Spleen (tissue), 11 donors: ENCODE results near the gene DDAH2. TPM values are rescaled to one million over a fixed set of nuclear protein-coding genes. Genes with fewer than 3 reads are reported as not detected.

Experiments used
- DNase-seq: peaks from one replicate; pipeline ENCODE4 v3.0.0-alpha.2; 2020
- H3K27ac ChIP-seq, 8 donors: fragments of 200-600 bp; sonication (generic) in 7 of 8; 1 replicate in 4 of 8; 2 replicates in 4 of 8; pipeline versions ENCODE4 v1.5.0 to v1.8.0; 2016 to 2021; ENCODE audit warnings: inconsistent platforms in 4 of 8, mild to moderate bottlenecking in 4 of 8, moderate library complexity in 1 of 8
- H3K27me3 ChIP-seq, 7 donors: fragments of 200-600 bp; sonication (generic) in 6 of 7; replicated peaks in 1 of 7; 1 replicate in 4 of 7; 2 replicates in 3 of 7; pipeline versions ENCODE4 v1.5.0 to v1.8.0; 2016 to 2021; ENCODE audit warnings: inconsistent platforms in 3 of 7, mild to moderate bottlenecking in 1 of 7
- H3K36me3 ChIP-seq, 6 donors: fragments of 200-600 bp; sonication (generic) in 5 of 6; 1 replicate in 4 of 6; 2 replicates in 2 of 6; pipeline versions ENCODE4 v1.5.0 to v1.8.0; 2016 to 2021; ENCODE audit warnings: inconsistent platforms in 2 of 6
- H3K4me1 ChIP-seq, 6 donors: fragments of 200-600 bp; sonication (generic) in 5 of 6; 1 replicate in 3 of 6; 2 replicates in 3 of 6; pipeline versions ENCODE4 v1.5.0 to v1.8.0; 2016 to 2021; ENCODE audit warnings: inconsistent platforms in 3 of 6
- H3K4me3 ChIP-seq, 8 donors: fragments of 200-600 bp; sonication (generic) in 7 of 8; 1 replicate in 4 of 8; 2 replicates in 4 of 8; pipeline versions ENCODE4 v1.5.0 to v1.8.0; 2016 to 2021; ENCODE audit warnings: inconsistent platforms in 4 of 8, mild to moderate bottlenecking in 4 of 8, moderate library complexity in 2 of 8
- H3K9me3 ChIP-seq, 8 donors: fragments of 200-600 bp; sonication (generic) in 7 of 8; 1 replicate in 4 of 8; 2 replicates in 4 of 8; pipeline versions ENCODE4 v1.5.0 to v1.8.0; 2016 to 2021; ENCODE audit warnings: inconsistent platforms in 4 of 8
- CTCF ChIP-seq, 11 experiments: fragments of 200-600 bp in 7 of 11; fragments of 450-650 bp in 4 of 11; sonication (generic) in 4 of 11; IDR thresholded peaks in 8 of 11; conservative IDR thresholded peaks in 3 of 11; 1 replicate in 7 of 11; 2 replicates in 4 of 11; pipeline versions ENCODE4 v1.4.0 to v1.8.0; 2016 to 2021; ENCODE audit warnings: antibody characterized with exemption in 11 of 11, inconsistent platforms in 4 of 11, mild to moderate bottlenecking in 1 of 11
- POLR2A ChIP-seq, 3 donors: fragments of 450-650 bp; IDR thresholded peaks; one replicate each; pipeline ENCODE4 v1.5.1; 2017; ENCODE audit warnings: antibody characterized with exemption in 3 of 3, mild to moderate bottlenecking in 1 of 3
- POLR2AphosphoS5 ChIP-seq, 3 donors: sonication (generic); formaldehyde crosslinking; IDR thresholded peaks; one replicate each; pipeline ENCODE4 v1.5.1; 2017; ENCODE audit warnings: antibody characterized with exemption in 3 of 3
- WGBS, 5 donors: extraction: QIAGEN DNeasy Blood & Tissue Kit in 3 of 5; methylation state at CpG; one replicate each; pipeline versions ENCODE4 v1.1.5 to v1.1.7; 2013 to 2018; 5-methylcytosine and 5-hydroxymethylcytosine counted together
- intact Hi-C: fragments of 100-400 bp; cut with DNase I; formaldehyde crosslinking; loops from one replicate; pipeline ENCODE4 v1.15.0; 2023; ENCODE audit warnings: low total_unique reads
- polyA plus RNA-seq, 3 donors: library from polyadenylated mRNA; stranded (reverse); fragments of 200-250 nt; gene quantifications; one replicate each; pipeline ENCODE4 v1.2.1, GENCODE V29; 2013
- total RNA-seq, 7 donors: library from RNA; depleted of rRNA in 3 of 7; stranded (reverse); fragments of >200 nt in 3 of 7; fragmentation: NEBNext Ultra II Directional in 4 of 7; extraction: Animal tissue kit (Norgen Biotek cat#: 25700) in 4 of 7; gene quantifications; one replicate each; pipeline versions ENCODE4 v1.1.0 to v1.2.1, GENCODE V29; 2016 to 2021
- donor health status: healthy with polysubstance abuse.
- donor health status: DM: no; HTN: no; CAD: no; lungs with moderate emphysema.
- donor health status: DM: no; HTN: no; CAD: no.
- donor health status: Bipolar disorder and iron deficiency.
- donor health status: healthy.
- donor health status: DM: no; HTN: no; CAD: no.
- donor health status: DM: yes; HTN: yes; CAD: no.

DDAH2 gene
- total and polyA plus RNA-seq, 10 donors: 63.0 to 116 (median 76.7) TPM

DNA sequence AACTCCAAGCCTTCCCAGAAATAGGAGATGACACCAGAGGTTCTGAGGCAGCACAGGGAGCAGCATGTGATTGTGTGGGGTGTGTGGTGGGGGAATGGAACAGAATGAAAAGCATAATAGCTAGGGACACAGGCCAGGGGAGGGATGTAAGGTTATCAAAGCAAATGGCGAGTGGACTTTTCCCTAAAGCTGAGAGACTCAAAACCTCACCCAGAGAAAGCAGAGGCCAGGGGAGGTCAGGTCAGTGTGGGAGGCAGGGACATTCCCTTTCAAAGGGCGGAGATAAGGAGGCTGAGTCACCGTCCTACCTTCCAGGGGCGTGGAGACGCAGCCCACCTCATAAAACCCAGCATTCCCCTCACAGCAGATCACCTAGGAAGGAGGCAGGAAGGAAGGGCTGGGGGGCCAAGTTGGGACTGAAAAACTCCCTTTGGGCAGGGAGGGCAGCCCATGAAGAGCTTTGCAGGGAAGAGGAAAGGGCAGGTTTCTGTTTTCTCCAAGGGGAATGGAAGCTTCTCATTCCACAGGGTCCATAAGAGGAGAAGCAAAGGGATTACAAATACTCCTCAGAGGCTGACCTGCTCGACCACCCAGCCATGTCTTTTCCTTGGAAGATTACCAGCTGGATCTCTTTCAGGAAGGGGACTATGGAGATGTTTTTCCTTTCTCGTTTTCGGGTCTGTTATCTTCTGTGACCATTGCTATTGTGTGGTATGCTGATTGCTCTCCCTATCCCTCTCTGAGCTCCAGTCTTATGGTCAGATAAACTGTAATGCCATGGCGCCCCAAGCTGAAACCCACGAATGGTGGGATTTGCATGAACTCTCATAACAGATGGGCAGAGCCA, 38.6 kb downstream of the DDAH2 start:
- Histone ChIP-seq H3K27ac (peak overlapping the region in 2 of 8 donors; percentile 28 to 53), H3K4me1 (peaks cover 0 to 14% (median 9%) of the 10 kb centered on the region in 6 donors), H3K9me3 (no peaks in the 10 kb centered on the region), H3K4me3 (no peak overlapping the region), H3K27me3 (no peaks in the 10 kb centered on the region), H3K36me3 (peaks cover 0 to 100% (median 96%) of the 10 kb centered on the region in 6 donors)
- 69 to 90% (median 82%) methylated on average over 10 of the region's 10 CpGs for WGBS, 5 donors
- DNase-seq: no peak
- TF ChIP-seq POLR2A (IDR thresholded peaks at IDR 0.05) (no peak), CTCF (IDR thresholded peaks at IDR 0.05 in 8 of 11, conservative IDR thresholded peaks at IDR 0.05 in 3 of 11) (no peak), POLR2AphosphoS5 (IDR thresholded peaks at IDR 0.05) (no peak)
- intact Hi-C loops: no loop called here

DNA sequence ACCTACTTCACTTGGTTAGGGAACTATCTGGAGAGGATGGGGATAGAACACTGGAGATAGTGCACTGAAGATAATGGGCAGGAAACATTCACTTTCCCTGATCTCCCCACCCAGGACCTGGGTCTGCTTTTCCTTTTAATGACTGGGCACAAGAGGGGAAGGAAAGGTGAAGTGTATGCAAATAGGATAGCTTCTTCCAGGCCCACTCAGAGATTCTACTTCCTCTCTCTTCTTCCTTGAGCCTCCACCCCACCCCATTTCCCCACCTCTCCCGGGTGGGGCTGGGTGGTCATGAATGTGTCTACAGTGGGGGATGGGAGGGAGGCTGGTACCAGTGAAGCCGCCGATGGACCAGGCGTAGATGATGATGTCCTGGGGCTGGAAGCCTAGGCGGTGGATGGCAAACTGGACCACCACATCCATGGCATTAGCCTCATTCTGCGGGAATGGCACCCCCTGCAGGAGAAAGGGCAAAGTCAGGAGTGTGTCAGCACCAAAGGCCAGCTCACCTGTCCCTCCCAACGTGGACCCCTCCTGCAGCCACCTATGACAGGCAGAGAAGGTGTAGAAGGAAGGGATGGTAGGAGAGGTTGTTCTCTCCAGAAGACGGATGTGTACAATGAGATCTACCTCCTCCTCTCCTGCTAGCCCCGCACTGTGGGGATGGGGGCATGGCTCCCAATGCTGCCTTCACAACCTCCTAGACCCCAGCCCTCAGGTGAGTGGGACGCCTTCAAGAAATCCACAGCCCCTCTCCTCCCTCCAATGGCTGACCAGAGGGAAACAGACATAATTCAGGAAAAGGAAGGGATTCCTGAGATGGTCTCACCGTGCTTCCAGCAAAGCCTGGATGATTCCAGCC, 39.6 kb downstream of the DDAH2 start:
- Histone ChIP-seq H3K9me3 (no peaks in the 10 kb centered on the region), H3K27me3 (no peaks in the 10 kb centered on the region), H3K4me3 (no peak overlapping the region), H3K36me3 (peaks cover 0 to 100% (median 90%) of the 10 kb centered on the region in 6 donors), H3K4me1 (peaks cover 0 to 14% (median 9%) of the 10 kb centered on the region in 6 donors), H3K27ac (peak overlapping the region in 2 of 8 donors; percentile 28 to 53)
- DNase-seq: no peak
- 78 to 83% (median 82%) methylated on average over 9 to 11 of the region's 11 CpGs for WGBS, 5 donors
- intact Hi-C loops: no loop called here
- TF ChIP-seq POLR2A (IDR thresholded peaks at IDR 0.05) (no peak), POLR2AphosphoS5 (IDR thresholded peaks at IDR 0.05) (peak in 2 of 3 donors; percentile 25 to 29), CTCF (IDR thresholded peaks at IDR 0.05 in 8 of 11, conservative IDR thresholded peaks at IDR 0.05 in 3 of 11) (peak in 3 of 11 experiments; percentile 5 to 42 (median 13))

DNA sequence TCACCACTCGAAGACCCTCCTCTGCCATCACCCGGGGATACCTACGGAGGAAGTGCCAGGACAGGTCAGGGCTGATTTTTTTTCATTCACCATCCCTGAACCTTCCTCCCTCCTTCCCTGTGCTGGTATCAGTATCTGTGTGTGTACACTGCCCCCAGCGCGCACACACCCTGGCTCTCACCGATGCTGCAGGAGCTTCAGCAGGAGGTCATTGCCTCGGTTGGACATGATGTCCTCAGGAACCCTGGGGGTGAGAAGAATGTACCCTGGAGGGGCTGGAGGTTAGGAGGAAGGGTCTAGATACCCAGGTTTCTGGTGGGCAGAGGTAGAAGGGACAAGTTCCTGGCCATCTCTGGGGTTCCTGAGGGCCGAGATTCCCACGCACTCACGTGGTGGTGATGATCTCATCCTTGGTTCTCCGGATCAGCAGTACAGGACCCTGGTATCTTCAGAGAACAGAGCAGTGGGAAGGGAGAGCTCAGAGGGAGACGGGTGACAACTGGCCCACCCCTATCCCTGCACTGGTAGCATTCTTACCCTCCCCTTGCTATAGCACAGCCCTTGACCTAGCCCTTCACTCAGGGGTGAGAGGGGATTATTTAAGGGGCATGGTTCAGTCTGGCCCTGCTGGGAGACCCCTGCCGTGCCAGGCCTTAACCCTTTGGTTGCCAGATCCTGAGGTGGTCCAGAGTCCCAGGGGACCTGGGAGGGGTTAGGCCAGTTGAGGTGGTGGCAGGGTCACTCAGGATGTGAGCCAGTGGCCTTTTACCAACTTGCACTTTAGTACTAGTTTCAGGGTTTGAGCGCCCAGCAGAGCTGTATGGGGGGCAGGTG, 41.0 kb downstream of the DDAH2 start:
- intact Hi-C loops: no loop called here
- 80 to 91% (median 90%) methylated on average over 14 of the region's 14 CpGs for WGBS, 5 donors
- H3K9me3 ChIP-seq: no peaks in the 10 kb centered on the region
- no peaks in the 10 kb centered on the region for H3K27me3 ChIP-seq
- TF ChIP-seq POLR2AphosphoS5 (IDR thresholded peaks at IDR 0.05) (peak in 1 of 3 donors; percentile 1), POLR2A (IDR thresholded peaks at IDR 0.05) (no peak), CTCF (IDR thresholded peaks at IDR 0.05 in 8 of 11, conservative IDR thresholded peaks at IDR 0.05 in 3 of 11) (no peak)
- DNase-seq: no peak
- H3K27ac ChIP-seq: peak overlapping the region in 1 of 8 donors; percentile 3
- peaks cover 0 to 94% (median 79%) of the 10 kb centered on the region in 6 donors for H3K36me3 ChIP-seq
- no peak overlapping the region for H3K4me3 ChIP-seq
- peaks cover 0 to 22% (median 12%) of the 10 kb centered on the region in 6 donors for H3K4me1 ChIP-seq
